ENCODE data around the gene KCNQ1.

KCNQ1 gene

DNA sequence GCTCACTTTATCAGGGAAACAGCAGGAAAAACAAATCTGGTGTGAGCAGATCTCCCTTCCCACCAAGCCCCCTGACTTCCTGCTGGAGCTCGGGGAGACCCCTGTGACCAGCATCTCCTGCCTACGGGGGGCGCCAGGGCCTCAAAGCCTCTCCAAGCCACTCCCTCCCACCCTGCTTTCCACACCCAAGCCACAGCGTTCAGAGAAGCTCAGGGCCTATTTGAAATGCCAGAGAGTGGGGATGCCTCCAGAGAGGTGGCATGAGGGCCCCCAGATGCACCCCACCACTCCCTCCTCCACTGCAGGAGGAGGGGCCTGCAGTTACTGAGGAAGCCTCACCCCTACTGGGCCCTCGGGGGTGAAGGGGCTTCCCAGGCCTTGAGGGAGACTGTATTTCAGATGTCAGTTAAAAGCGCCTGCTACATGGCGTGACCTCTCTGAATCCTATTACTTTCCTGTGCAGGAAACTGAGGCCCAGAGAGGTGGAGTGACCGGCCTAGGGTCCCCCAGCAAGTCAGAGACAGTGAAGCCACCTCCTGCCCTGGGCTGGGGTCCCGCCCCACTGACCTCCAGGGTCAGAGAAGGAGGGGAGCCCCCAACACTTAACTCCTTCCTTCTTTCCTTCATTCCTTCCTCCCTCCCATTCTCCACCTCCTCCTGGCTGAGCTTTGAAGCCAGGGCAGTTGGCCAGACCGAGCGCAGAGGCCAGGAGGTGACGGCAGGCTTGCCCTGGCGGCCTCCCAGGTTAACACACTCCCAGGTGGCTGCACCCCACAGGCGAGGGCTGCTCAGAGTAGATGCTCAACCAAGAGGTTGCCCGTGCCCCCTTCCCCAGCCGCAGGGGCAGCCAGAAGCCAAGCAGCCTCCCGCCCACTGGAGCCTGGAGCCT, 446.8 kb downstream of the KCNQ1 start:
- Histone ChIP-seq H3K79me2 (ENCODE audit: insufficient read depth, low read length) (no peaks in the 10 kb centered on the region), H3K9me3 (ENCODE audit: insufficient read depth, low read depth, low read length) (no peaks in the 10 kb centered on the region), H3K9ac (ENCODE audit: low read depth, low read length, poor library complexity, severe bottlenecking) (peak overlapping the region; percentile 82), H3K4me2 (ENCODE audit: low read depth, low read length, poor library complexity, severe bottlenecking) (peak overlapping the region; percentile 71), H3K4me1 (ENCODE audit: insufficient read depth, low read length, poor library complexity, severe bottlenecking) (peaks cover 40% of the 10 kb centered on the region), H3K9me2 (replicated peaks; ENCODE audit: low read depth, low read length) (no peaks in the 10 kb centered on the region), H3F3A (ENCODE audit: low read depth) (no peaks in the 10 kb centered on the region), H3K36me3 (ENCODE audit: insufficient read depth, low read length) (no peaks in the 10 kb centered on the region), H2AFZ (ENCODE audit: low read length) (no peak overlapping the region), H4K20me1 (ENCODE audit: insufficient read depth, low read length, poor library complexity, severe bottlenecking) (no peaks in the 10 kb centered on the region), H3K4me3 (ENCODE audit: low read length, poor library complexity, severe bottlenecking) (peak overlapping the region; percentile 79), H3K27me3 (ENCODE audit: insufficient read depth, low read length, poor library complexity, severe bottlenecking) (no peaks in the 10 kb centered on the region)
- no peak for TF ChIP-seq EZH2phosphoT487 (IDR thresholded peaks at IDR 0.05; ENCODE audit: borderline replicate concordance)
- TF ChIP-seq, protein P1, sequence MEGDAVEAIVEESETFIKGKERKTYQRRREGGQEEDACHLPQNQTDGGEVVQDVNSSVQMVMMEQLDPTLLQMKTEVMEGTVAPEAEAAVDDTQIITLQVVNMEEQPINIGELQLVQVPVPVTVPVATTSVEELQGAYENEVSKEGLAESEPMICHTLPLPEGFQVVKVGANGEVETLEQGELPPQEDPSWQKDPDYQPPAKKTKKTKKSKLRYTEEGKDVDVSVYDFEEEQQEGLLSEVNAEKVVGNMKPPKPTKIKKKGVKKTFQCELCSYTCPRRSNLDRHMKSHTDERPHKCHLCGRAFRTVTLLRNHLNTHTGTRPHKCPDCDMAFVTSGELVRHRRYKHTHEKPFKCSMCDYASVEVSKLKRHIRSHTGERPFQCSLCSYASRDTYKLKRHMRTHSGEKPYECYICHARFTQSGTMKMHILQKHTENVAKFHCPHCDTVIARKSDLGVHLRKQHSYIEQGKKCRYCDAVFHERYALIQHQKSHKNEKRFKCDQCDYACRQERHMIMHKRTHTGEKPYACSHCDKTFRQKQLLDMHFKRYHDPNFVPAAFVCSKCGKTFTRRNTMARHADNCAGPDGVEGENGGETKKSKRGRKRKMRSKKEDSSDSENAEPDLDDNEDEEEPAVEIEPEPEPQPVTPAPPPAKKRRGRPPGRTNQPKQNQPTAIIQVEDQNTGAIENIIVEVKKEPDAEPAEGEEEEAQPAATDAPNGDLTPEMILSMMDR (conservative IDR thresholded peaks at IDR 0.05; ENCODE audit: low read length), result peak; percentile 65

DNA sequence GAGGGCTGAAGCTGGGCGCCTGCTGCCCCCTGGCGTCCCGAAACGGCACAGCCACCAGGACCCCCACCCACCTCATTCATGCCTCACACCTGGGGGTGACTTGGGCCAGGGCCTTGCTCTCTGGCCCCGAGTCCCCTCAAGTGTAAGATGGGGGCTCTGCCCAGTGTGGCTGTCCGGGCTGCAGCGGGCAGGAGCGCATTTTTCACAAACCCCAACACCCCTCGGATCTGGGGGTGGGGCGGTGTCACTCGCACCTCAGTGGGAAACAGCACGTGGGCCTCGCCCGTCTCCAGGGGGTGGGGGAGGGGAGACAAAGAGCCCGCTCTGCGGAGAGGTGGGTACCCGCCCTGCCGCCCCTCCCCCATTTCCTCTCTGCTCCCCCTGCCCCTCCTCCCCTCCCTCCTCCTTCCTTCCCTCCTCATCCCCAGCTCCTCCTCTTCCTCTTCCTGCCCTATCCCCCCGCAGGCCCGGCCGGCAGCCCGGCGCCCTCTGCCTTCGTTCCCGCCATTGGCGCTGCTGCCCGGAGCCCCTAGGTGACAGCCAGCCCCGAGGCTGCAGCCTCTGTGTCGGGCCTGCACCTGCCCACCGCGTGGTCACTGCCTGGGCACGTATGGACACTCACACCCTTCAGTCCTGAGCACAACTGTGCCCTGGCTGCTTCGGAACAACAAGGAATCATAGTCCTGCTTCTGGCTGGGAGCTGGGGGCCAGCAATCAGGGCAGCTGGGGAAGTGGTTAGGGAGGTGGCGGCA, 447.6 kb downstream of the KCNQ1 start:
- Histone ChIP-seq H3F3A (ENCODE audit: low read depth) (no peaks in the 10 kb centered on the region), H3K9me3 (ENCODE audit: insufficient read depth, low read depth, low read length) (no peaks in the 10 kb centered on the region), H3K4me1 (ENCODE audit: insufficient read depth, low read length, poor library complexity, severe bottlenecking) (peaks cover 38% of the 10 kb centered on the region), H2AFZ (ENCODE audit: low read length) (peak overlapping the region; percentile 72), H3K9me2 (replicated peaks; ENCODE audit: low read depth, low read length) (no peaks in the 10 kb centered on the region), H3K27me3 (ENCODE audit: insufficient read depth, low read length, poor library complexity, severe bottlenecking) (no peaks in the 10 kb centered on the region), H3K9ac (ENCODE audit: low read depth, low read length, poor library complexity, severe bottlenecking) (peak overlapping the region; percentile 82), H3K4me2 (ENCODE audit: low read depth, low read length, poor library complexity, severe bottlenecking) (peak overlapping the region; percentile 71), H3K36me3 (ENCODE audit: insufficient read depth, low read length) (no peaks in the 10 kb centered on the region), H3K4me3 (ENCODE audit: low read length, poor library complexity, severe bottlenecking) (peak overlapping the region; percentile 79), H3K79me2 (ENCODE audit: insufficient read depth, low read length) (no peaks in the 10 kb centered on the region), H4K20me1 (ENCODE audit: insufficient read depth, low read length, poor library complexity, severe bottlenecking) (no peaks in the 10 kb centered on the region)
- no peak for TF ChIP-seq EZH2phosphoT487 (IDR thresholded peaks at IDR 0.05; ENCODE audit: borderline replicate concordance)
- TF ChIP-seq, protein P1 (conservative IDR thresholded peaks at IDR 0.05; ENCODE audit: low read length), result peak; percentile 88

DNA sequence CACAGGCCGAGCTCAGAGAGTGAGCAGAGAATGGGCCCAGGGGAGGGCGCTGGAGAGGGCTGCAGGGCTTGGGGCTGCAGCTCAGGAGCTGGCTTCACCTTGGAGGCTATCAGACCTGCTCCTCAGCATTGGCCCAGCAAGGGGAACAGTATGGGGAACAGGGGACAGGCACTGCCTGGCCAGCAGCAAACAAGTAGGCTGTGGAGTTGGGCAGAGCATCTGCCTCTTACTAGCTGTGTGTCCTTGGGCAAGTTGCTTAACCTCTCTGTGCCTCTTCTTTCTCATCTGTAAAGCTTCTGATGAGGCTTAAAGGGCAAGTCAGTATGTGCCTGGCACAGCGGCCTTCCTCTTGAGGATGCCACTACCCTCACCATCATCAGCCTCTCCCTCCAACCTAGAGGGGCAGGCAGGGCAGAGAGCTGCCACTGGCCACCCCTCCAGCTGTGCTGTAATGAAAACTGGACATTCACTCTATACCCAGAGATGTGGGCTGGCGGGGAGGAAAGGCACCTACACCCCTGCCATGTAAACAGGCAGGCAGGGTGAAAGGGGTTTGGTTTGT, 448.2 kb downstream of the KCNQ1 start:
- Histone ChIP-seq H4K20me1 (ENCODE audit: insufficient read depth, low read length, poor library complexity, severe bottlenecking) (no peaks in the 10 kb centered on the region), H3K9me3 (ENCODE audit: insufficient read depth, low read depth, low read length) (no peaks in the 10 kb centered on the region), H3K4me1 (ENCODE audit: insufficient read depth, low read length, poor library complexity, severe bottlenecking) (peaks cover 38% of the 10 kb centered on the region), H3K4me2 (ENCODE audit: low read depth, low read length, poor library complexity, severe bottlenecking) (peak overlapping the region; percentile 71), H3K9me2 (replicated peaks; ENCODE audit: low read depth, low read length) (no peaks in the 10 kb centered on the region), H3F3A (ENCODE audit: low read depth) (no peaks in the 10 kb centered on the region), H3K4me3 (ENCODE audit: low read length, poor library complexity, severe bottlenecking) (peak overlapping the region; percentile 79), H3K36me3 (ENCODE audit: insufficient read depth, low read length) (no peaks in the 10 kb centered on the region), H3K27me3 (ENCODE audit: insufficient read depth, low read length, poor library complexity, severe bottlenecking) (no peaks in the 10 kb centered on the region), H3K79me2 (ENCODE audit: insufficient read depth, low read length) (no peaks in the 10 kb centered on the region), H2AFZ (ENCODE audit: low read length) (no peak overlapping the region), H3K9ac (ENCODE audit: low read depth, low read length, poor library complexity, severe bottlenecking) (peak overlapping the region; percentile 82)
- TF ChIP-seq, protein P1 (conservative IDR thresholded peaks at IDR 0.05; ENCODE audit: low read length), result peak; percentile 69
- TF ChIP-seq EZH2phosphoT487 (IDR thresholded peaks at IDR 0.05; ENCODE audit: borderline replicate concordance), result no peak

All from Loucy (cell line).